ES-I3 (cell line): ENCODE results near the gene SETBP1.

Source experiments
- H3K36me3 ChIP-seq: 2 replicates; pipeline ENCODE4 v1.6.1; 2013; ENCODE audit warnings: mild to moderate bottlenecking, low read length, control low read depth, moderate library complexity; ENCODE audit not compliant: insufficient read depth
- H3K4me1 ChIP-seq: 2 replicates; pipeline ENCODE4 v1.6.1; 2013; ENCODE audit warnings: mild to moderate bottlenecking, control low read depth, low read length; ENCODE audit not compliant: insufficient read depth
- H3K9ac ChIP-seq: 2 replicates; pipeline ENCODE4 v1.6.1; 2013; ENCODE audit warnings: low read depth, mild to moderate bottlenecking, low read length, moderate library complexity
- H3K9me3 ChIP-seq: 2 replicates; pipeline ENCODE4 v1.6.1; 2013; ENCODE audit warnings: mild to moderate bottlenecking, low read length, moderate library complexity; ENCODE audit not compliant: control insufficient read depth, insufficient read depth

SETBP1 gene

GRCh38 chr18:44763327-44763726 is 82.6 kb downstream of the SETBP1 start:
- no peaks in the 10 kb centered on the region for H3K36me3 ChIP-seq
- H3K4me1 ChIP-seq: no peaks in the 10 kb centered on the region
- H3K9me3 ChIP-seq: no peaks in the 10 kb centered on the region
- no peak overlapping the region for H3K9ac ChIP-seq

- H3K9ac ChIP-seq: no peak overlapping the region
- no peaks in the 10 kb centered on the region for H3K9me3 ChIP-seq
- H3K36me3 ChIP-seq: no peaks in the 10 kb centered on the region
- 0 out of 2 replicates have a peak, but pooled peaks cover 3% of the 10 kb centered on the region for H3K4me1 ChIP-seq
Measured at GRCh38 chr18:44764863-44765262, 84.2 kb downstream of the SETBP1 start.

- no peaks in the 10 kb centered on the region for H3K9me3 ChIP-seq
- H3K4me1 ChIP-seq: 0 out of 2 replicates have a peak, but pooled peaks cover 3% of the 10 kb centered on the region
- no peak overlapping the region for H3K9ac ChIP-seq
- no peaks in the 10 kb centered on the region for H3K36me3 ChIP-seq
Measured at GRCh38 chr18:44765456-44765855, 84.8 kb downstream of the SETBP1 start.

- Histone ChIP-seq H3K4me1 (0 out of 2 replicates have a peak, but pooled peaks cover 3% of the 10 kb centered on the region), H3K36me3 (no peaks in the 10 kb centered on the region), H3K9me3 (no peaks in the 10 kb centered on the region), H3K9ac (no peak overlapping the region)
Measured at GRCh38 chr18:44766450-44766849, 85.8 kb downstream of the SETBP1 start.

GRCh38 chr18:44767807-44768206 is 87.1 kb downstream of the SETBP1 start:
- Histone ChIP-seq H3K36me3 (no peaks in the 10 kb centered on the region), H3K9ac (no peak overlapping the region), H3K9me3 (no peaks in the 10 kb centered on the region), H3K4me1 (0 out of 2 replicates have a peak, but pooled peaks cover 3% of the 10 kb centered on the region)

- Histone ChIP-seq H3K9me3 (no peaks in the 10 kb centered on the region), H3K4me1 (0 out of 2 replicates have a peak, but pooled peaks cover 3% of the 10 kb centered on the region), H3K9ac (no peak overlapping the region), H3K36me3 (no peaks in the 10 kb centered on the region)
Measured at GRCh38 chr18:44770641-44771040, 90.0 kb downstream of the SETBP1 start.

GRCh38 chr18:44771572-44771955 is 90.9 kb downstream of the SETBP1 start:
- Histone ChIP-seq H3K9me3 (no peaks in the 10 kb centered on the region), H3K4me1 (0 out of 2 replicates have a peak, but pooled peaks cover 3% of the 10 kb centered on the region), H3K9ac (no peak overlapping the region), H3K36me3 (no peaks in the 10 kb centered on the region)

GRCh38 chr18:44771956-44772917 is 91.5 kb downstream of the SETBP1 start:
- no peaks in the 10 kb centered on the region for H3K9me3 ChIP-seq
- no peak overlapping the region for H3K9ac ChIP-seq
- no peaks in the 10 kb centered on the region for H3K36me3 ChIP-seq
- H3K4me1 ChIP-seq: 0 out of 2 replicates have a peak, but pooled peaks cover 3% of the 10 kb centered on the region

- no peaks in the 10 kb centered on the region for H3K9me3 ChIP-seq
- no peaks in the 10 kb centered on the region for H3K36me3 ChIP-seq
- H3K9ac ChIP-seq: no peak overlapping the region
- 0 out of 2 replicates have a peak, but pooled peaks cover 3% of the 10 kb centered on the region for H3K4me1 ChIP-seq
Measured at GRCh38 chr18:44773640-44774155, 93.0 kb downstream of the SETBP1 start.

- Histone ChIP-seq H3K36me3 (no peaks in the 10 kb centered on the region), H3K9ac (no peak overlapping the region)
Measured at GRCh38 chr18:44774191-44774590, 93.5 kb downstream of the SETBP1 start.

GRCh38 chr18:44777457-44778192 is 96.9 kb downstream of the SETBP1 start:
- H3K9me3 ChIP-seq: no peaks in the 10 kb centered on the region
- no peaks in the 10 kb centered on the region for H3K36me3 ChIP-seq
- no peaks in the 10 kb centered on the region for H3K4me1 ChIP-seq
- H3K9ac ChIP-seq: no peak overlapping the region

More at GRCh38 chr18:44774191-44774590, 93.5 kb downstream of the SETBP1 start:
- H3K9me3 ChIP-seq: no peaks in the 10 kb centered on the region
- 0 out of 2 replicates have a peak, but pooled peaks cover 3% of the 10 kb centered on the region for H3K4me1 ChIP-seq

GRCh38 chr18:44778788-44779187 is 98.1 kb downstream of the SETBP1 start:
- H3K36me3 ChIP-seq: no peaks in the 10 kb centered on the region
- H3K4me1 ChIP-seq: no peaks in the 10 kb centered on the region
- no peaks in the 10 kb centered on the region for H3K9me3 ChIP-seq
- no peak overlapping the region for H3K9ac ChIP-seq

- no peaks in the 10 kb centered on the region for H3K9me3 ChIP-seq
- no peaks in the 10 kb centered on the region for H3K36me3 ChIP-seq
- no peaks in the 10 kb centered on the region for H3K4me1 ChIP-seq
- H3K9ac ChIP-seq: no peak overlapping the region
Measured at GRCh38 chr18:44779753-44780292, 99.1 kb downstream of the SETBP1 start.

- H3K36me3 ChIP-seq: no peaks in the 10 kb centered on the region
- H3K4me1 ChIP-seq: no peaks in the 10 kb centered on the region
- no peaks in the 10 kb centered on the region for H3K9me3 ChIP-seq
- no peak overlapping the region for H3K9ac ChIP-seq
Measured at GRCh38 chr18:44781886-44782285, 101.2 kb downstream of the SETBP1 start.
